ENCODE measurements around the gene DGKG. TPM values are rescaled to one million over a fixed set of nuclear protein-coding genes. Genes with fewer than 3 reads are reported as not detected.

DGKG gene
- total and polyA plus RNA-seq, 9 of the 15 experiments (the other 6 are each of a cell fraction or from before 2014, with no cell fraction given): 0.01 to 0.36 (median 0.15) TPM

DNA sequence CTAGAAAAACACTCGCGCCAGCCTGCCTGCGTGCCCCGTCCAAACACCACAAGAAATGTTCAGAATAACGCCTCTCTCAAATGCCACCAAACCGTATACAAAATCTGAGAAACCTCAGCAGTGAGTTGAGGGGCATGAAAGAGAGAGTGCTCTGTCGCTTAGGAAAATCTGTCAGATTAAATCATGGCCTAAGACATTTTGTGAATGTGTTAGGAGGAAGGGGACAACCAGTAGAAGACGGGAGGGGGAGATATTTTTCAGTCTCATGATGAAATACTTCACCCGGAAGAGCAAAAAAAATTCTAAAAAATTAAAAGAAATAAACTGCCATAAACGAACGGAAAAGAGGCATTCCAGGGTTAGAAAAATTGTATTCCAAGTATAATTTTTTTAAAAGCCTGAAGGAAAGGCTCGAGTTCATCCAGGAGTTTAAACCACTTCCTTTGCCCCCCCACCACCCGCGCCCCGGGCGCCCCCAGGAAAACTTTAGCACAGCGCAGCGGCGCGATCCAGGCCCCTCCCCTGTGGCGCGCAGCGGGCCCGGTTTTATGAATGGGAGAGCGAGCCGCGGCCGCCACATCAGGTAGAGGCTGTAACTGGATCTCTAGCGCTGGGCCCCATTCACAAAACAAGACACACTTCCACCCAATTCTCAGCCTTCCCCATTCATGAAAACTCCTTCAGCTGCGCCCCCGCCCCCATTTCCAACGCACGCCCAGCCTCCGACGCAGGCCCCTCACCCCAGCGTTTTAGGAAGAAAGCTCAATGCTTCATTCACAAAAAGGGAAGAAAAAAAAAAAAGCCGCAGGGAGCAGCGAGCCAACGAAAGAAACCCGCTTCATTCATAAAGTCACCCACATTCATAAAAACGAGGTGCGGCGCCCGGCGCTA lies 254.6 kb downstream of the DGKG start (continued):
- TF ChIP-seq, protein P1, sequence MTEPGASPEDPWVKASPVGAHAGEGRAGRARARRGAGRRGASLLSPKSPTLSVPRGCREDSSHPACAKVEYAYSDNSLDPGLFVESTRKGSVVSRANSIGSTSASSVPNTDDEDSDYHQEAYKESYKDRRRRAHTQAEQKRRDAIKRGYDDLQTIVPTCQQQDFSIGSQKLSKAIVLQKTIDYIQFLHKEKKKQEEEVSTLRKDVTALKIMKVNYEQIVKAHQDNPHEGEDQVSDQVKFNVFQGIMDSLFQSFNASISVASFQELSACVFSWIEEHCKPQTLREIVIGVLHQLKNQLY (CRISPR knock-in tag; conservative IDR thresholded peaks at IDR 0.05): no peak
- no peak for TF ChIP-seq FOXP1 (CRISPR knock-in tag; IDR thresholded peaks at IDR 0.05)
- TF ChIP-seq, protein P2, sequence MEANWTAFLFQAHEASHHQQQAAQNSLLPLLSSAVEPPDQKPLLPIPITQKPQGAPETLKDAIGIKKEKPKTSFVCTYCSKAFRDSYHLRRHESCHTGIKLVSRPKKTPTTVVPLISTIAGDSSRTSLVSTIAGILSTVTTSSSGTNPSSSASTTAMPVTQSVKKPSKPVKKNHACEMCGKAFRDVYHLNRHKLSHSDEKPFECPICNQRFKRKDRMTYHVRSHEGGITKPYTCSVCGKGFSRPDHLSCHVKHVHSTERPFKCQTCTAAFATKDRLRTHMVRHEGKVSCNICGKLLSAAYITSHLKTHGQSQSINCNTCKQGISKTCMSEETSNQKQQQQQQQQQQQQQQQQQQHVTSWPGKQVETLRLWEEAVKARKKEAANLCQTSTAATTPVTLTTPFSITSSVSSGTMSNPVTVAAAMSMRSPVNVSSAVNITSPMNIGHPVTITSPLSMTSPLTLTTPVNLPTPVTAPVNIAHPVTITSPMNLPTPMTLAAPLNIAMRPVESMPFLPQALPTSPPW (CRISPR knock-in tag; IDR thresholded peaks at IDR 0.05): peak; percentile 45; the same call in 1 of the 2 replicates
- no peak for TF ChIP-seq CBX8 (IDR thresholded peaks at IDR 0.05; ENCODE audit: borderline replicate concordance, extremely low read depth, low read depth, low read length, poor library complexity, severe bottlenecking)
- TF ChIP-seq LARP7 (IDR thresholded peaks at IDR 0.05): no peak
- no peak for TF ChIP-seq SMARCC2 (IDR thresholded peaks at IDR 0.05; ENCODE audit: low read depth)
- TF ChIP-seq POLR2H (tag; IDR thresholded peaks at IDR 0.05; ENCODE audit: low read depth): no peak
- no peak for TF ChIP-seq TAF7 (tag; IDR thresholded peaks at IDR 0.05)
- TF ChIP-seq HMG20B (CRISPR knock-in tag; IDR thresholded peaks at IDR 0.05): no peak
- TF ChIP-seq KDM2B (CRISPR knock-in tag; IDR thresholded peaks at IDR 0.05): peak; percentile 87; the same call in 1 of the 2 replicates
- TF ChIP-seq SOX6 (IDR thresholded peaks at IDR 0.05): no peak
- TF ChIP-seq, protein P3, sequence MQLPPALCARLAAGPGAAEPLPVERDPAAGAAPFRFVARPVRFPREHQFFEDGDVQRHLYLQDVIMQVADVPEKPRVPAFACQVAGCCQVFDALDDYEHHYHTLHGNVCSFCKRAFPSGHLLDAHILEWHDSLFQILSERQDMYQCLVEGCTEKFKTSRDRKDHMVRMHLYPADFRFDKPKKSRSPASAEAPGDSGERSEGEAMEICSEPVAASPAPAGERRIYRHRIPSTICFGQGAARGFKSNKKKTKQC (CRISPR knock-in tag; IDR thresholded peaks at IDR 0.05): no peak
- TF ChIP-seq SMC3 (conservative IDR thresholded peaks at IDR 0.05; ENCODE audit: insufficient read depth, low read depth, low read length): no peak
- no peak for TF ChIP-seq JUNB (CRISPR knock-in tag; conservative IDR thresholded peaks at IDR 0.05)
- no peak for TF ChIP-seq PHF8 (IDR thresholded peaks at IDR 0.05; ENCODE audit: borderline replicate concordance, low read length)
- TF ChIP-seq, protein P4, sequence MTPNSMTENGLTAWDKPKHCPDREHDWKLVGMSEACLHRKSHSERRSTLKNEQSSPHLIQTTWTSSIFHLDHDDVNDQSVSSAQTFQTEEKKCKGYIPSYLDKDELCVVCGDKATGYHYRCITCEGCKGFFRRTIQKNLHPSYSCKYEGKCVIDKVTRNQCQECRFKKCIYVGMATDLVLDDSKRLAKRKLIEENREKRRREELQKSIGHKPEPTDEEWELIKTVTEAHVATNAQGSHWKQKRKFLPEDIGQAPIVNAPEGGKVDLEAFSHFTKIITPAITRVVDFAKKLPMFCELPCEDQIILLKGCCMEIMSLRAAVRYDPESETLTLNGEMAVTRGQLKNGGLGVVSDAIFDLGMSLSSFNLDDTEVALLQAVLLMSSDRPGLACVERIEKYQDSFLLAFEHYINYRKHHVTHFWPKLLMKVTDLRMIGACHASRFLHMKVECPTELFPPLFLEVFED (CRISPR knock-in tag; conservative IDR thresholded peaks at IDR 0.05): no peak
- TF ChIP-seq NFIX (CRISPR knock-in tag; IDR thresholded peaks at IDR 0.05; ENCODE audit: low read depth): no peak
- no peak for TF ChIP-seq POLR2A (conservative IDR thresholded peaks at IDR 0.05)
- TF ChIP-seq, protein P5, sequence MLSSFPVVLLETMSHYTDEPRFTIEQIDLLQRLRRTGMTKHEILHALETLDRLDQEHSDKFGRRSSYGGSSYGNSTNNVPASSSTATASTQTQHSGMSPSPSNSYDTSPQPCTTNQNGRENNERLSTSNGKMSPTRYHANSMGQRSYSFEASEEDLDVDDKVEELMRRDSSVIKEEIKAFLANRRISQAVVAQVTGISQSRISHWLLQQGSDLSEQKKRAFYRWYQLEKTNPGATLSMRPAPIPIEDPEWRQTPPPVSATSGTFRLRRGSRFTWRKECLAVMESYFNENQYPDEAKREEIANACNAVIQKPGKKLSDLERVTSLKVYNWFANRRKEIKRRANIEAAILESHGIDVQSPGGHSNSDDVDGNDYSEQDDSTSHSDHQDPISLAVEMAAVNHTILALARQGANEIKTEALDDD (IDR thresholded peaks at IDR 0.05): no peak
- TF ChIP-seq ZNF253 (CRISPR knock-in tag; conservative IDR thresholded peaks at IDR 0.05): no peak
- TF ChIP-seq CC2D1A (IDR thresholded peaks at IDR 0.05): no peak
- peak; percentile 62; the same call in 1 of the 2 replicates for TF ChIP-seq GABPA (tag; conservative IDR thresholded peaks at IDR 0.05; ENCODE audit: low read depth)
- no peak for TF ChIP-seq CBFA2T3 (IDR thresholded peaks at IDR 0.05)
- no peak for TF ChIP-seq STAT5B (CRISPR knock-in tag; IDR thresholded peaks at IDR 0.05)
